ENCODE data around the gene FNTB. TPM values are rescaled to one million over a fixed set of nuclear protein-coding genes. Genes with fewer than 3 reads are reported as not detected.

The FNTB gene
- total RNA-seq, 4 donors from 2014 or later, result 40.6 to 44.6 (median 43.2) TPM

GRCh38 chr14:65106736-65107135 lies 120.0 kb downstream of the FNTB start:
- Histone ChIP-seq H3K36me3 (no peaks in the 10 kb centered on the region), H3K27ac (no peak overlapping the region), H3K27me3 (no peaks in the 10 kb centered on the region), H3K4me3 (no peak overlapping the region), H3K4me1 (peaks cover 6% of the 10 kb centered on the region), H3K9me3 (no peaks in the 10 kb centered on the region)
- no peak for TF ChIP-seq EP300 (IDR thresholded peaks at IDR 0.05)
- no peak for TF ChIP-seq CTCF (IDR thresholded peaks at IDR 0.05)
- no peak for TF ChIP-seq POLR2A (IDR thresholded peaks at IDR 0.05)
- TF ChIP-seq POLR2AphosphoS5 (IDR thresholded peaks at IDR 0.05), result no peak
- no peak for DNase-seq (ENCODE audit: low spot score in 2 of 2)
- WGBS, result 33% methylated on average over 1 of the region's 1 CpG

GRCh38 chr14:65107200-65107599 lies 120.5 kb downstream of the FNTB start:
- H3K9me3 ChIP-seq, result no peaks in the 10 kb centered on the region
- WGBS, result 100% methylated on average over 1 of the region's 1 CpG
- peaks cover 6% of the 10 kb centered on the region for H3K4me1 ChIP-seq
- no peak overlapping the region for H3K4me3 ChIP-seq
- no peak overlapping the region for H3K27ac ChIP-seq
- no peak for DNase-seq (ENCODE audit: low spot score in 2 of 2)
- no peaks in the 10 kb centered on the region for H3K36me3 ChIP-seq
- no peaks in the 10 kb centered on the region for H3K27me3 ChIP-seq
- TF ChIP-seq POLR2AphosphoS5 (IDR thresholded peaks at IDR 0.05) (no peak), EP300 (IDR thresholded peaks at IDR 0.05) (no peak), POLR2A (IDR thresholded peaks at IDR 0.05) (no peak), CTCF (IDR thresholded peaks at IDR 0.05) (no peak)

GRCh38 chr14:65109357-65109756 lies 122.7 kb downstream of the FNTB start:
- no peaks in the 10 kb centered on the region for H3K9me3 ChIP-seq
- H3K36me3 ChIP-seq, result no peaks in the 10 kb centered on the region
- no peak overlapping the region for H3K27ac ChIP-seq
- H3K27me3 ChIP-seq, result no peaks in the 10 kb centered on the region
- no peak overlapping the region for H3K4me3 ChIP-seq
- no peak for TF ChIP-seq CTCF (IDR thresholded peaks at IDR 0.05)
- no peak for TF ChIP-seq POLR2AphosphoS5 (IDR thresholded peaks at IDR 0.05)
- no peak for TF ChIP-seq POLR2A (IDR thresholded peaks at IDR 0.05)
- TF ChIP-seq EP300 (IDR thresholded peaks at IDR 0.05), result no peak
- no peaks in the 10 kb centered on the region for H3K4me1 ChIP-seq
- 87% methylated on average over 4 of the region's 4 CpGs for WGBS
- DNase-seq (ENCODE audit: low spot score in 2 of 2), result no peak

- no peak overlapping the region for H3K27ac ChIP-seq
- no peak overlapping the region for H3K4me3 ChIP-seq
- WGBS, result 72% methylated on average over 5 of the region's 5 CpGs
- H3K9me3 ChIP-seq, result no peaks in the 10 kb centered on the region
- H3K36me3 ChIP-seq, result no peaks in the 10 kb centered on the region
- TF ChIP-seq POLR2A (IDR thresholded peaks at IDR 0.05), result no peak
- TF ChIP-seq CTCF (IDR thresholded peaks at IDR 0.05), result no peak
- no peak for TF ChIP-seq POLR2AphosphoS5 (IDR thresholded peaks at IDR 0.05)
- no peak for TF ChIP-seq EP300 (IDR thresholded peaks at IDR 0.05)
- no peaks in the 10 kb centered on the region for H3K4me1 ChIP-seq
- no peak for DNase-seq (ENCODE audit: low spot score in 2 of 2)
- H3K27me3 ChIP-seq, result no peaks in the 10 kb centered on the region
These were observed 123.8 kb downstream of the FNTB start for GRCh38 chr14:65110525-65110924.

Other genes starting within 250 kb of the FNTB start
- 1 to 10 TPM in 1 of 4 donors, under 1 TPM in 3; 0.44 to 2.4 (median 0.54) TPM for gene SPTB, start 107.0 kb upstream of the FNTB start, total RNA-seq
- 10 to 100 TPM; 50.9 to 93.8 (median 87.7) TPM for gene CHURC1, start 72.4 kb upstream of the FNTB start, total RNA-seq
- 10 to 100 TPM in 3 of 4 donors, 1 to 10 TPM in 1; 10.0 to 65.0 (median 27.6) TPM for gene GPX2, start 44.1 kb upstream of the FNTB start, total RNA-seq
- 10 to 100 TPM in 3 of 4 donors, 1 to 10 TPM in 1; 9.6 to 17.0 (median 15.1) TPM for gene RAB15, start 14.6 kb upstream of the FNTB start, total RNA-seq
- 100 to 1,000 TPM in 1 of 4 donors, 10 to 100 TPM in 3; 79.0 to 112 (median 90.4) TPM for gene MAX, start 115.6 kb downstream of the FNTB start, total RNA-seq

Data from suprapubic skin (tissue), 4 donors.